ENCODE results near the gene ST6GALNAC5.
A peak's percentile ranks its signal among the peaks of the same experiment; 100 is the strongest.
"Not testable (repeated sequence)": the region's sequence is repeated elsewhere in the genome, so short reads cannot be mapped to it uniquely, and the experiment has no call there.

The ST6GALNAC5 gene

GRCh38 chr1:76868154-76868882, 1.0 kb downstream of the ST6GALNAC5 start:
- no peak for DNase-seq

DNA sequence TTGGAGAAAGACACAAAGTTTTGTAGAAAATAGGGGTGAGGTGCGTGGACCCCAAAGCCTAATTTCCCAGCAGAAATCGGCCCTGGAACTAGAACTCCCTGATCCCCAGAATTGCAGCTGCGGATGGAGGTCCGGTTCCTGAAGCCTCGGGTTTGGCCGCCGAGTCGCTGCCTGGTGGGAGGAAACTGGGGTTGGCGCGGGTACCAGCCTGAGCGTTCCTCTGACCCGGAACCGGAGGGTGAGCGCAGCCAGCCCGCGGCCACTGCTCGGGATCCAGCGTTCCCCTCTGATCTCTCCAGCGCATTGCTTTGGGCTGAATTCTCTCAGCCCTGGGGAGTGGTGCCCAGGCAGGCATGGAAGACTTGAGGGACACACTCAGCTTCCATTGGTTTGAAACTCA, 1.6 kb downstream of the ST6GALNAC5 start:
- DNase-seq = no peak

DNA sequence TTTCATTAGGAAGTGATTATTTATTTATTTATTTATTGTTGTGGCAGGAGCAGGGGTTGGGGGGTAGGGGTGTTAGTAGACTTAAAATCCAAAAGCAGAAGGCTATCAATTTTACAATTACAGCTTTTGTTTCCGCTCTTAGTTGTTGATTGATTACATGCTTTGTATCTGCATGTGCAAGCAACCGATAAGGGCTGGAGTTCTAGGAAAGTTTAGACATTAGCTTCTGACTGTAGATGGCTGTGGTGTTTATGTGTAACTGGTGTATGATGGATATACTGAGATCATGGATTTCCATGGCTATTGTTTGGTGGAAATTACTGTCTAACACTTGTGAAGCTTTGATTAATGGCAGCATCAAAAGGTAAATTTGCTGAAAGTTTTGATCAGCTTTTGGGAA, 2.8 kb downstream of the ST6GALNAC5 start:
- no peak for DNase-seq

DNA sequence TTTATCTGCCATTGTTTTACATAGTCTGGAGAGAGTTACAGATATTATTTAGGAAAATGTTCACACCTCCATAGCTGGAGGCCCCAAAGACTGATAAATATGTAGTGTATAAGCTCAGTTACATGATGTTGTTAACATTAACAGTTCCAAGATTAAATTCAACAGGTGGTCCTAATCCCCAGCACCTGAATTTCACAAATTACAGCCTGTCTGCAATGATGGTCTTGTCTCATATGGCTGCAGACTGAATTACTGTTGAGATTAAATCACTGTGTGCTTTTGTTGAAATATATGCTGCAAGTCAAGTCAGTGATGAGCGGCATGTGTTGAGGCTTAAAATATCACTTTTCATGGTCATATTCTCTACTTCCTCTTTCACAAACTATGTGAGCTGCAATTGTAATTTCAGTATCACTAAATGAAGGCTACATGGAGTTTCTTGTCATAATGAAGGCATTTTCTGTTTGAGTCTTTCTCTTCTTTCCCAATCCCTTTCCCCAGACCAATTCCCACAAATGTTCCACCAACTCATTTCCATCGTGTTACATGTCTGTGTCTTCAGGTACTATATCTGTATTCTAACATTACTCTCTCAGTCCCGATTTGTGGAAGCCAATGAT, 4.2 kb downstream of the ST6GALNAC5 start:
- DNase-seq = no peak

- no peak for DNase-seq
Measured at GRCh38 chr1:76872944-76873343, 5.7 kb downstream of the ST6GALNAC5 start.

GRCh38 chr1:76876655-76877395, 9.5 kb downstream of the ST6GALNAC5 start:
- no peak for DNase-seq

GRCh38 chr1:76879014-76879413, 11.7 kb downstream of the ST6GALNAC5 start:
- DNase-seq = not testable (repeated sequence)

- no peak for DNase-seq
Measured at GRCh38 chr1:76881762-76882161, 14.5 kb downstream of the ST6GALNAC5 start.

- no peak for DNase-seq
Measured at GRCh38 chr1:76891931-76892622, 24.8 kb downstream of the ST6GALNAC5 start.

GRCh38 chr1:76892675-76893074, 25.4 kb downstream of the ST6GALNAC5 start:
- no peak for DNase-seq

DNA sequence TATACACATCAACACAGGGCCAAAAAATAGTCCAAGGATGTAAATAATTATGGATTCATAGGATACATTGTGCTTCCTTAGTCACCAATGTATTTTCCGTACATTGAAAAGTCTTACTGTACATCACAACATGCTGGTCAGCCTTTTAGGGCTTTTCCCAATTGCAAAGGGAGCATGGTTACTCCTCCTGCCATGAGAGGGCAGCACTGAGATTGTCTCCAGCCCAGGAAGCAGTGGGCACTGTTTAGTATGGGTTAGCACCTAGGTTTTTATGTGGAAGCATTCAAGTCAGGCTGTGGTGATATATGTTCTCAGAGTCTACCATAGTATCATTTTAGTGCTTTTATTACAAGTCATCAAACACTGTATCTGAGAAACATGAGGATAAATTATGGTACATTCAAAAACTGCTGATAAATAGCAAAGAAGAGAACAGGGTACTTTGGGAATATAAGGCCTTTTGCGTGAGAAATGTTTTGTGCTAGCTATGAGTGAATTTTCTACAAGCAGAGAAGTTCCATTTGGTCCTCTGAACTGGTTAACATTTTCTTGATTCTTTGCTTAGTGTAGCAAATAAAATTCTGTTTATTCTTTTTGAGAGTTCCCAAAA, 34.0 kb downstream of the ST6GALNAC5 start:
- DNase-seq = peak; percentile 27

DNA sequence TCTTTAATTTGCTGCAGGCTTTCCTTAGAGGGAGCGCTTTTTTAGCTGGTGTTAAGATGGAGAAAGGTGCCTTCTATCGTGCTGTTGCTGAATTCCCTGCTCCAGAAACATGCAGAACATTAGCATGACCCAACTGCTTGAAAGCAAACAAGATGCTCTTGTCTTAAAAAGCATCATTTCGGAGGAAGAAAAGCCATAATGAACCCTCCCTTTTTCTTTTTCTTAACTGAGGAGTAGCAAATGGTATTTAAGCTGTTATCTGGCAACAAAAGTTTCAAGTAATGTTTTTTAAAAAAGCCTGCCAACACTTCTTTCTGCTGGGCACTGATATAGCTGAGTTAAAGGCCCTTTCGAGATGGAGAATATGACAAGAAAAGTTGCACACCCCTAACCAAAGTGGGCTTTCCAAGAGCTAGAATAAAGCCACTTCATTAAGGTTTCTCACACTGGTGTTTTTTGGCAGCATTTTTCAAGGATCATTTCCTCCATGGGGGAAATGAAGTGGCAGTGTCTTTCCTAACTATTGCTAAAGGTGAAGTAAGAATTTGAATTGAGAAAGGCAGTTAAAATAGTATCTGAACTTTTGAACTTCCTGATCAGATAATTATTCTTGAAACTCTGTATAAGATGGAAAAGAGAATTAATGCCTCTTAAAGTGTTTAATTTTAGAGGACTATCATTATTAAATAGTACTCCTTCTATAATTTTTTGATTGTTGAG, 38.8 kb downstream of the ST6GALNAC5 start:
- no peak for DNase-seq

DNA sequence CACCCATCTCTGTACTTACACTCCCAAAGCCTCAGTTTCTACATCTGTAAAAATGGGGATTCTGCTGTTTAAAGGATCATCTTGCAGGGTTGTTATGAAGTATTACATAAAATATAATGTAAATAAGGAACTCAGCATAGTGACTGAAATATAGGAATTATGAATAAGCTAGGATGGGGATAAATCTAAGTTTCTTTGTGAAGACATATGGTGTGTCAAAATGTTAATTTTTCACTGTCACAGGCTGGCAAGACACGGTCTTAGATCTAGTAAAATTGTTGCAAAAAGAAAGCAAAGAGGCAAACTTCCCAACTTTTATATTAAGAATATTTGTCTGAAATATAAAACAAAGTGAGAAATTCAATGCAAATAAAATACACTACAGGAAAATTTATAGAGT, 42.0 kb downstream of the ST6GALNAC5 start:
- DNase-seq = no peak

GRCh38 chr1:76919085-76919484, 51.8 kb downstream of the ST6GALNAC5 start:
- DNase-seq = no peak

DNA sequence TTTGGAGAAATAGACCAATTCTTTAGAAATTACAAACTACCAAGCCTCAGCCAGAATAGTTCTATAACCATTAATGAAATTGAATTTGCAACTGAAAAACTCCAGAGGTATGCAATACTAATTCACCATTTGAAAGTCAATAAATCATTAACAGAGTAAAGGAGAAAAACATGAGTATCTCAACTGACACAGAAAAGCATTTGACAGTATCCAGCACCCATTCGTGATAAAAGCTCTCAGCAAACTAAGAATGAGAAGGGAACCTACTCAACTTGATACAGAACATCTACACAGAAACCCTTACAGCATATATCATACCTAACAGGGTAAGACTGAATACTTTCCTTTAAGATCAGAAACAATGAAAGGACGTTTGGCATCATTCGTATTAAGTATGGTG, 54.3 kb downstream of the ST6GALNAC5 start:
- DNase-seq = no peak

GRCh38 chr1:76925825-76926224, 58.5 kb downstream of the ST6GALNAC5 start:
- no peak for DNase-seq

DNA sequence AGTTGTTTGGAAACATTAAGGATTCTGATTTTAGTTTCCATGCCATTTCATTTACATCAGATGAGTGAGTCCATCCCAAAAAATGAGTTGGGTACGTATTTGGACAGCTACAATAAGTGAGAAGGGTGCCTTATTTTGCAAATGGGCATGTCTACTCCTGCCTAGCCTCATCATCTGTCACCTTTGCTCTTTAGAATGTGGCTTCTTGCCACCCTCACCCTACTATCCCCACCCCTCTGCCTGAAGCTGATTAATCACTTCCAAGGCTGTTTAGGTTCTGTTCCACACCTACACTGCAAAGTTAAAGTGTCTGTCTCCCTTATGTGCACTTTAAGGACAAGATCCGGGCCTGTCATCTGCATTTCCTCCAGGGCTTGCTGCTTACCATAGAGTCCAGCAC, 61.2 kb downstream of the ST6GALNAC5 start:
- DNase-seq = no peak

DNA sequence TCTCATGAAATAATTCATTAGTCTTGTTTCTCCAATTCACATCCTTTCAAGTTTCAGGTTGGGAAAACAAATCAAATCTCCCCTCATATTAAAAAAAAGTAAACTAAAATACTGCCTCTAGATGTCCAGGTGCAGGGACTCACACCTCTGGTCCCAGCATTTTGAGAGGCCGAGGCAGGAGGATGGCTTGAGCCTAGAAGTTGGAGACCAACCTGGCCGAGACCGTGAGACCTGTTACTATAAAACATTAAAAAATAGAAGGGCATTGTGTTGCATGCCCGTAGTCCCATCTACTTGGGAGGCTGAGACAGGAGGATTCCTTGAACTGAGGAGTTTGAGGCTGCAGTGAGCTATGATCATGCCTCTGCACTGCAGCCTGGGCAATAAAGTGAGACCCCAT, 61.9 kb downstream of the ST6GALNAC5 start:
- DNase-seq = no peak

DNA sequence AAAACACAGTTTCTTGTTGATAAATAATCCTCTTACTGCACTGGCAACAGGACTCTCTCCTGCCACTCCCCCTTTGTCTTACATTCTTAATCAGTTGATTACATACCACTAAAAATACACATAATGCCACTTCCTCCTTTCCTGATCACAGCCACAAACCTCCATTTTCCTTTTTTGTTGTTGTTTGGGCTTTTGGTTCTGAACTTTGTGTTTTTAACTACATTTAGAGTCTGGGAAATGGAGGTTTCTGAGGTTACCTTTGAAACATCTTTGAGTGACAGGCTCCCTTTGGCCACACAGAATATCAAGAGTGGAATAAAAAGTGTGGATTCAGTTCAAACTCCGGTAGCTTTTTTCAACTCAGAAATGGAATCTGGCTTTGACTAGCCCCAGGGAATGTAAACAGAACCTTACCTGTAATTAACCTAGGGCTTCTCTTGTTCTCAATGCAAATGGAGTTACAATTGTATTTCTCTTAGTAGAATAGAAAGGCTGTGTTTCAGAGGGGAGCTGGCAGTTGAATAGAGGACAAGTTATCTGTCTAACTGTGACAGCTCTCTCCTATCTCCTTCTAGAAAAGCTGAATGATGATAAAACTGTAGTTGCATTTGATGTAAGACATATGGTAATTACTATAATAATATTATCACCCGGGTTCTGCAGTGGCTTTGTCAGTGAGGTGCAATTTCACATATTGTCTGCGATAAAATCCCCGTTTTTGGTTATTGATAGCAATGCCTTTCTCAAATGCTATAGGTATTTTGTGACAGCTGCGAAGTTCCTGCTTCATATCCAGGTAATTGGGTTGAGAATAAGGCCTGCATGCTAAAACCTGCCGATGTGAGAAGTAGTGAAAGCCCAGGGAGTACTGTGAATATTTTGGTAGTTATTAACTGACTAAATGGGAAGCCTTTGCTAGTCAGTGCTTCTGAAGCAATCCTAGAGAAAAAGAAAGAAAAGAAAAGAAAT, 66.9 kb downstream of the ST6GALNAC5 start:
- DNase-seq = no peak

DNA sequence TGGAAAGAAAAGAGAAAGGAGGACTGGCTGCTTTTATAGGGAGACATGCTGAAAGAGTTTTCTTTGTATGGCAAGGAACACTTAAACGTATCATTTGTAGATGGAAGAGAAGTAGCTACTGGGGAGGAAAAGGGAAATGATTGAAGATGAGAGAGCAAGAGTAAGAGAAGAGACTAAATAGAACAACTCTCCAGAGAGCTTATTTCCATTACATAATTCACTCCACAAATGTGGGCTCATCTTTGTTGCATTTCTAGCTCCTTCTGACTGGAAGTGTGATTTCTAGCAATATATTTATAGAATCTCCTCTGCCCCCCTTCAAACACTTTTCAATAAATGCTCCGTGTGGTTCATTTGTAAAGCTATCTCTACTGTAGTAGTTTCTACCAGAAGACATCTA, 71.0 kb downstream of the ST6GALNAC5 start:
- no peak for DNase-seq

All from GDM1 (cell line).